Body of pancreas (tissue), 4 donors: ENCODE data around the gene ZNF106. TPM values are rescaled to one million over a fixed set of nuclear protein-coding genes. Genes with fewer than 3 reads are reported as not detected.

Experiments
- ATAC-seq: fragments of 150-250 bp; one replicate; pipeline ENCODE4 v1.9.1; 2016
- DNase-seq, 4 donors: peaks; one replicate each; pipeline ENCODE4 v3.0.0-alpha.2; 2019
- H3K27ac ChIP-seq, 4 donors: fragments of 200-600 bp; sonication (generic); 1 replicate in 3 of 4; 2 replicates in 1 of 4; pipeline versions ENCODE4 v1.5.1 to v1.6.1; 2016 to 2019; ENCODE audit warnings: mild to moderate bottlenecking in 1 of 4, mixed read lengths in 1 of 4, moderate library complexity in 1 of 4
- H3K27me3 ChIP-seq, 2 donors: fragments of 200-600 bp; sonication (generic); one replicate each; pipeline ENCODE4 v1.6.0; 2016; ENCODE audit warnings: mild to moderate bottlenecking in 1 of 2
- H3K36me3 ChIP-seq, 2 donors: fragments of 200-600 bp; sonication (generic); replicated peaks in 1 of 2; 2 replicates each; pipeline ENCODE4 v1.5.1; 2016; ENCODE audit warnings: low read depth in 2 of 2; ENCODE audit not compliant: insufficient read depth in 1 of 2
- H3K4me1 ChIP-seq: fragments of 200-600 bp; sonication (generic); one replicate; pipeline ENCODE4 v1.6.0; 2016
- H3K4me3 ChIP-seq, 2 donors: fragments of 200-600 bp; sonication (generic); 1 replicate in 1 of 2; 2 replicates in 1 of 2; pipeline ENCODE4 v1.5.1; 2016 to 2019
- H3K9me3 ChIP-seq, 3 donors: fragments of 200-600 bp; sonication (generic); 1 replicate in 2 of 3; 2 replicates in 1 of 3; pipeline ENCODE4 v1.5.1; 2016
- CTCF ChIP-seq, 7 experiments: fragments of 450-650 bp in 4 of 7; fragments of 200-600 bp in 3 of 7; sonication (generic) in 3 of 7; IDR thresholded peaks; one replicate each; pipeline ENCODE4 v1.5.1; 2016 to 2019; ENCODE audit warnings: antibody characterized with exemption in 7 of 7
- POLR2A ChIP-seq, 3 donors: fragments of 450-650 bp; IDR thresholded peaks; one replicate each; pipeline ENCODE4 v1.6.1; 2016; ENCODE audit warnings: antibody characterized with exemption in 3 of 3, mild to moderate bottlenecking in 2 of 3
- WGBS, 2 donors: methylation state at CpG; one replicate each; pipeline ENCODE4 v1.1.5; 2017; 5-methylcytosine and 5-hydroxymethylcytosine counted together
- intact Hi-C: fragments of 100-400 bp; cut with DNase I; formaldehyde crosslinking; loops from one replicate; pipeline ENCODE4 v1.15.1; 2023
- total RNA-seq, 2 donors: library from RNA; depleted of rRNA; stranded (reverse); fragments of >200 nt; gene quantifications; one replicate each; pipeline ENCODE4 v1.1.0, GENCODE V29; 2016

ZNF106 gene
- total RNA-seq, 2 donors from 2014 or later: 28.0 to 37.6 TPM

- H3K27ac ChIP-seq: no peak overlapping the region
- intact Hi-C loops: no loop called here
- DNase-seq (peak in 1 of 4 donors; percentile 13), ATAC-seq (no peak)
- no peaks in the 10 kb centered on the region for H3K27me3 ChIP-seq
- H3K36me3 ChIP-seq: no peaks in the 10 kb centered on the region
- 78 to 89% methylated on average over 2 to 5 of the region's 5 CpGs for WGBS, 2 donors
- no peaks in the 10 kb centered on the region for H3K9me3 ChIP-seq
- H3K4me1 ChIP-seq: no peaks in the 10 kb centered on the region
- TF ChIP-seq POLR2A (IDR thresholded peaks at IDR 0.05): no peak
- TF ChIP-seq CTCF (IDR thresholded peaks at IDR 0.05): no peak
- no peak overlapping the region for H3K4me3 ChIP-seq
Measured at GRCh38 chr15:42367041-42367440, 123.9 kb downstream of the ZNF106 start.

GRCh38 chr15:42365921-42366550 is 124.9 kb downstream of the ZNF106 start:
- TF ChIP-seq CTCF (IDR thresholded peaks at IDR 0.05): no peak
- TF ChIP-seq POLR2A (IDR thresholded peaks at IDR 0.05): no peak
- H3K4me3 ChIP-seq: no peak overlapping the region
- H3K27ac ChIP-seq: no peak overlapping the region
- no peaks in the 10 kb centered on the region for H3K27me3 ChIP-seq
- intact Hi-C loops: no loop called here
- H3K9me3 ChIP-seq: no peaks in the 10 kb centered on the region
- WGBS, 2 donors: 80% methylated on average over 5 of the region's 5 CpGs
- no peaks in the 10 kb centered on the region for H3K4me1 ChIP-seq
- DNase-seq (no peak), ATAC-seq (no peak)
- no peaks in the 10 kb centered on the region for H3K36me3 ChIP-seq

GRCh38 chr15:42364529-42364928 is 126.4 kb downstream of the ZNF106 start:
- peak in 3 of 4 donors; percentile 22 to 41 (median 24) for DNase-seq
- no peaks in the 10 kb centered on the region for H3K4me1 ChIP-seq
- no peak for TF ChIP-seq POLR2A (IDR thresholded peaks at IDR 0.05)
- no peak for TF ChIP-seq CTCF (IDR thresholded peaks at IDR 0.05)
- 10 to 63% methylated on average over 1 of the region's 1 CpG for whole genome bisulfite sequencing, 2 donors
- H3K27ac ChIP-seq: no peak overlapping the region
- H3K9me3 ChIP-seq: no peaks in the 10 kb centered on the region
- no peak overlapping the region for H3K4me3 ChIP-seq
- intact Hi-C loops: no loop called here
- no peaks in the 10 kb centered on the region for H3K27me3 ChIP-seq
- no peak for ATAC-seq
- no peaks in the 10 kb centered on the region for H3K36me3 ChIP-seq

GRCh38 chr15:42363942-42364341 is 127.0 kb downstream of the ZNF106 start:
- no peaks in the 10 kb centered on the region for H3K9me3 ChIP-seq
- ATAC-seq (no peak), DNase-seq (no peak)
- H3K36me3 ChIP-seq: no peaks in the 10 kb centered on the region
- intact Hi-C loops: no loop called here
- no peaks in the 10 kb centered on the region for H3K27me3 ChIP-seq
- no peak overlapping the region for H3K27ac ChIP-seq
- no peaks in the 10 kb centered on the region for H3K4me1 ChIP-seq
- no peak for TF ChIP-seq POLR2A (IDR thresholded peaks at IDR 0.05)
- no peak for TF ChIP-seq CTCF (IDR thresholded peaks at IDR 0.05)
- H3K4me3 ChIP-seq: no peak overlapping the region

- H3K27me3 ChIP-seq: no peaks in the 10 kb centered on the region
- no peak overlapping the region for H3K27ac ChIP-seq
- intact Hi-C loops: no loop called here
- H3K4me3 ChIP-seq: no peak overlapping the region
- no peaks in the 10 kb centered on the region for H3K9me3 ChIP-seq
- no peaks in the 10 kb centered on the region for H3K36me3 ChIP-seq
- no peak for DNase-seq
- no peaks in the 10 kb centered on the region for H3K4me1 ChIP-seq
- 91 to 93% methylated on average over 3 of the region's 3 CpGs for WGBS, 2 donors
- no peak for ATAC-seq
- TF ChIP-seq CTCF (IDR thresholded peaks at IDR 0.05) (no peak), POLR2A (IDR thresholded peaks at IDR 0.05) (no peak)
Measured at GRCh38 chr15:42363487-42363886, 127.5 kb downstream of the ZNF106 start.
